Activated naive CD4-positive, alpha-beta T cell (primary cell): ENCODE measurements around the gene MRM2.

ENCODE experiments used
- DNase-seq, 4 experiments: peaks; one replicate each; lab custom pipeline; 2025; lab: John Stamatoyannopoulos, UW

MRM2 gene

GRCh38 chr7:2222516-2222915 lies 19.5 kb downstream of the MRM2 start:
- DNase-seq: no peak

GRCh38 chr7:2220954-2221353 lies 21.1 kb downstream of the MRM2 start:
- DNase-seq: no peak

- DNase-seq: no peak
Observed at GRCh38 chr7:2220506-2220905, 21.5 kb downstream of the MRM2 start.

- no peak for DNase-seq
Observed at GRCh38 chr7:2220030-2220429, 22.0 kb downstream of the MRM2 start.

- DNase-seq: no peak
Observed at GRCh38 chr7:2219606-2220005, 22.4 kb downstream of the MRM2 start.

GRCh38 chr7:2219136-2219535 lies 22.9 kb downstream of the MRM2 start:
- DNase-seq: no peak

- no peak for DNase-seq
Observed at GRCh38 chr7:2218444-2218785, 23.6 kb downstream of the MRM2 start.

GRCh38 chr7:2217716-2218443 lies 24.1 kb downstream of the MRM2 start:
- no peak for DNase-seq

- DNase-seq: no peak
Observed at GRCh38 chr7:2217206-2217605, 24.8 kb downstream of the MRM2 start.

GRCh38 chr7:2215851-2216250 lies 26.2 kb downstream of the MRM2 start:
- no peak for DNase-seq

GRCh38 chr7:2214636-2215035 lies 27.4 kb downstream of the MRM2 start:
- no peak for DNase-seq

- no peak for DNase-seq
Observed at GRCh38 chr7:2213551-2214215, 28.3 kb downstream of the MRM2 start.

- no peak for DNase-seq
Observed at GRCh38 chr7:2212906-2213305, 29.1 kb downstream of the MRM2 start.

GRCh38 chr7:2211926-2212325 lies 30.1 kb downstream of the MRM2 start:
- DNase-seq: no peak

GRCh38 chr7:2211259-2211880 lies 30.6 kb downstream of the MRM2 start:
- no peak for DNase-seq

GRCh38 chr7:2210551-2211258 lies 31.3 kb downstream of the MRM2 start:
- DNase-seq: no peak

- DNase-seq: no peak
Observed at GRCh38 chr7:2209961-2210323, 32.1 kb downstream of the MRM2 start.

GRCh38 chr7:2209146-2209960 lies 32.7 kb downstream of the MRM2 start:
- peak in 1 of 4 experiments; percentile 11 for DNase-seq

GRCh38 chr7:2208712-2209111 lies 33.3 kb downstream of the MRM2 start:
- no peak for DNase-seq

- no peak for DNase-seq
Observed at GRCh38 chr7:2205036-2205780, 36.8 kb downstream of the MRM2 start.

GRCh38 chr7:2204446-2204845 lies 37.6 kb downstream of the MRM2 start:
- DNase-seq: no peak
